ENCODE results near the gene THSD7A.

The THSD7A gene

GRCh38 chr7:11412036-11412435 lies 420.0 kb downstream of the THSD7A start:
- DNase-seq (ENCODE audit: low read depth) = no peak

DNA sequence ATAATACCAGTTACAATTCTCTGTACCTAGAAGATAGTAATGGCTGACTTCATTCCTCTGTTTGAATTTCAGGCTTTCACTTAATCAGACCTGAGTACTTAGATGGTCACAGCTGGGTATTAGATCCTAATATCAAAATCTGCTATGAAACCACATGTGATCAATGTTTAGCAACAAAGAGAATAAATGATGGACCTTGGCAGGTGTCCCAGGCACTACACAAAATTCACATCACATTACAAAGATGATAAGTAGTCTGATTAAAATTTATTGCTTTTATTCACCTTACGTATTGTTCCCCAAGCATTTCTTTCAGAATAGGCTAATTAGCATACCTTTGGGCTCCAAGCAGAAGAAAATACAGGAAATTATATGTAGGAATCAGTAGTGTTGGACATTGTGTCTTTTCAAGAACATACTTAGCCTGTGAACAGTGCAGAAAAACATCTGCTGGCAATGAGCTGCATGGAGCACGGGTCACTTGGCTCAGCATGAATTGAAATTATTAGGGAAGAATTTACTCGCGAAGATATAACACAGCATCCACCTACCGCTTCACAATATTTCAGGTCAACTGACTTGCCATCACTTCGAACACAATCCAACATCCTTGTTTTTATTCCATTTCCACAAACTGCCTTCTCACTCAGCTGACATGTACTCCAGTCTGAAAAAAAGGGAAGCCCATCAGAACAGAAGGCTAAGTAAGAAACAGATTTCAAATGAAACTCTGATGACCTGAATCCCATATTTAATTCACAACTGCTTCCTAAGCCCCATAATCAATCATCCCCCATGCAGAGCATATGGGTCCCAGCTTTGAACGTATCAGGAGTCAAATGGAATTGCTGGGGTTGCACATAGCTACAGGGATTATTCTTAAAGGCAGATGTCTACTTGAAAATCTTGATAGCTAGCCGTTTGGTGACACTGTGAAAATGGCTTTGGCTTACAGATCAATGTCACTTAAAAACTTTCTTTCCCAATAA lies 421.0 kb downstream of the THSD7A start:
- no peak for DNase-seq (ENCODE audit: low read depth)

GRCh38 chr7:11404355-11404754 lies 427.6 kb downstream of the THSD7A start:
- no peak for DNase-seq (ENCODE audit: low read depth)

DNA sequence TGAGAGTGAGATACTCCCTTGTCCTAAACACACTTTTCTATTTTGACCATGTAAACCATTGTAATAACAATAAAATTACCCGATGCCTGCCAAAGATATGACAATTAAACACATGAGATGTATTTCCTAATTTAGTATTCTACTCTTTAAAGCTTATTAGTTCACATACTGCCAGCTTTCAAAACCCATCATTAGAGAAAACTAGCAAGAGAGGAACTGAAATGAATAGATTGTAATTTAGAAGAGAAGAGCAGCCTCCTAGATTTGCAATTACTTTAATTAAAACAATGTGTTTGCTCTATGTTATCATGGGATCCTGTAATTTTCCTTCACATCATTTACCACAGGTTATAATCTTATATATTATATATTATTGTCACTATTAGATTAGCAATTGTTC lies 428.2 kb downstream of the THSD7A start:
- no peak for DNase-seq (ENCODE audit: low read depth)

DNA sequence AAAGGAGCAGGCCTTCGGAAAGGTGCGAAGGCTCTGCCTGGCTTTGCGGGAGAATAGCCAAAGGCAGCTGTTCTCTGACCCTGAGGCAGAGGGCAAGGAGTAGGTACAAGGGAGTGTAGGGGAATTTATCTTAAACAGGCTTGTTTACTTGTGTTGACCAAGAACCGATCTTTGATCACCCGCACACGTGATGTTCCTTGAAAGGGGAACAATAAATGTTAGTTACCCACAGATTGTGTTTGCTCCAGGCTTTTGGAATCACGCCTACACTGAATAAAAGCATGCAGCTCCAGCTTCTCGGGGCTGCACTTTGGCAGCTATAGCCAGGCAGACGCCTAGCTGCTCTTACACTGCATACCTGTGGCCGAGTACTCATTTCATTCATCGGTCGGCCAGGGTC lies 437.6 kb downstream of the THSD7A start:
- DNase-seq (ENCODE audit: low read depth) = no peak

GRCh38 chr7:11379641-11380040 lies 452.4 kb downstream of the THSD7A start:
- DNase-seq (ENCODE audit: low read depth) = no peak

- no peak for DNase-seq (ENCODE audit: low read depth)
Observed at GRCh38 chr7:11376529-11376928, 455.5 kb downstream of the THSD7A start.

- DNase-seq (ENCODE audit: low read depth) = no peak
Observed at GRCh38 chr7:11374629-11375028, 457.4 kb downstream of the THSD7A start.

DNA sequence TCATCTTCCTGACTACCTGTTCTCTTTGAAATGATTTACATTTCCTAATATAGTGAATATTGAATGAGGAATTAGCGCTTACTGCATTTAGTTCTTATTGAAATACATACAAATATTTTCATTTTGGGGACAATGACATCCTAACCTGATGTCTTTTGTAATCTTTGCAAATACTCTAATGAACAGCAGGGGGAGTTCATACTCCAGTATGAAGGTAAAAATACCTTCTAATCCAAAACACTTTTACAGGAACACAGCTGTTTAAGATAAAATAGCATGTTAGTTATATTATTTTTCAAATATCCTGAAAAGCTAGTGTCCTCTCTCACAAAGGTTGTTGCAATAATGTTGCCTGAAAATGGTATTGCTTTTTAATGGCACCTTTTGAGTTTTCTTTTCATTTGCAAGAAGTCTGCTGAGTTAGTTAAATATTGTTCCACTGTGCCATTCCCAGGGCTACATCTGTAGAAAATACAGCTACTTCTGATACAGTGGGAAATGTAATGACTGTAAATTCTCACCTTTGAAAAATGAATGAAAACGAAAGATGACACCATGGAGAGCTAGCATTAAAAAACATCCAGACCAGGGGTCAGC lies 458.4 kb downstream of the THSD7A start:
- no peak for DNase-seq (ENCODE audit: low read depth)

GRCh38 chr7:11369696-11370095 lies 462.3 kb downstream of the THSD7A start:
- no peak for DNase-seq (ENCODE audit: low read depth)

DNA sequence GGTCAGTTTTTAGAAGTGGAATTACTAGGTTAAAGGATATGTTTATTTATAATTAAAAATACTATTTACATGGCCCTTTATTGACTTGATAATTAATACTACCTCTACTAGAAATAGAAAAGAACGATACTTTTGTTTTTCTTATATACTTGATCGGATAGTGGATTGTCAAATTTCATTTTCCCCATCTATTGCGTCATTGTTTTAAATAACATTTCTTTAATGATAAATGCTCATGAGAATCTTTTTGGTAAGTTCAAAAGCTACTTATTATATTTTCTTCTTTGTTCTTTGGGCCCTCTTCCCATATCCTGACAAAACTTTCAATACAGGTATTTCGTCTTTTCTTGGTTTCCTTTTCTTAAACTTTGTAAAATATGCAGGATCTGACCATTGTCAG lies 465.9 kb downstream of the THSD7A start:
- DNase-seq (ENCODE audit: low read depth) = no peak

DNA sequence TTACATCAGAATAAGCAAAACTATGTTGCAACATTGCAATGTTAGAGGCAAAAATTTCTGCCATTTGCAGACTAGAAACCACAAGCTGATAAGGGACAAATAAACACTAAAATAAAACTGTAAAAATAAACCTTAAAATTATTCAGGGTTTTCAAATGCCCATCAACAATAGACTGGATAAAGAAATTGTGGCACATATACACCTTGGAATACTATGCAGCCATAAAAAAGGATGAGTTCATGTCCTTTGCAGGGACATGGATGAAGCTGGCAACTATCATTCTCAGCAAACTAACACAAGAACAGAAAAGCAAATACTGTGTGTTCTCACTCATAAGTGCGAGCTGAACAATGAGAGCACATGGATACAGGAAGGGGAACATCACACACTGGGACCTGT lies 473.4 kb downstream of the THSD7A start:
- DNase-seq (ENCODE audit: low read depth) = no peak

GRCh38 chr7:11355399-11356005 lies 476.5 kb downstream of the THSD7A start:
- no peak for DNase-seq (ENCODE audit: low read depth)

DNA sequence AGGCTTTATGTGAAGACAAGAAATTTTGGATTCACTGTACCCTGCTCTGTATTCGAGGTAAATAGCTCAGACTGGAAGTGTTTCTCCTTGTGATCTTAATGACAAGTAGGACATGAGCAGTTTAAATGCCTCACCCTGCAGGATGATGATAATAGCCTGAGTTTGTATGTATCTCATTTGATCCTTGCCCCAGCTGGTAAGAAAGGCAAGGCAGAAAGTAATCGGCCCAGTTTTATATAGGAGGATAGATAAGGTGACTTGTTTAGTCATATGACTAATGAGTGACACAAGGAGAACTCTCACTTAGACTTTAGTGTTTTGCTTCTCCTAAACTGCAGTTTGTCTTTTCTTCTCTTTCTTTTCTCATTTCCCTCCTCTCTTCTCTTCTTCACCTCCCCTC lies 485.7 kb downstream of the THSD7A start:
- DNase-seq (ENCODE audit: low read depth) = no peak

- no peak for DNase-seq (ENCODE audit: low read depth)
Observed at GRCh38 chr7:11345621-11346020, 486.4 kb downstream of the THSD7A start.

GRCh38 chr7:11343818-11344413 lies 488.1 kb downstream of the THSD7A start:
- no peak for DNase-seq (ENCODE audit: low read depth)

DNA sequence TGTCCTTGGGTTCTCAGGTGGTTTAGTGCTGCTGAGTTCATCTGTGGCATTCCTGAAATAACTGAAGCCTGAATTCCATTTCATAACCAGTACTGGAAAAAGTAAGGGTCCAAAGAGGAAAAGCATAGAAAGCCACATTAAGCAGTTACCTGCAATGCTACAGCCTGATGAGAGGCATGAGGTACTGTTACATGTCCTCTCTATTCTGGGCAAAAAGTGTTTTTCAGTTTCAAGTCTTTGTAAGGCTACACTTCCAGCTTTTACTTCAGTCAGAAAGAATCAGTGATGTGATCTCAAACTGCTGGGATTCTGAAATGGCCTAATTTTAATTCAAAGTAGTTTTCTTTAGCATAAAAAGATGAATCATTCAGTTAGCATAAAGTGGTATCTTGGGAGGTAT lies 488.9 kb downstream of the THSD7A start:
- DNase-seq (ENCODE audit: low read depth) = no peak

GRCh38 chr7:11341285-11341944 lies 490.6 kb downstream of the THSD7A start:
- no peak for DNase-seq (ENCODE audit: low read depth)

DNA sequence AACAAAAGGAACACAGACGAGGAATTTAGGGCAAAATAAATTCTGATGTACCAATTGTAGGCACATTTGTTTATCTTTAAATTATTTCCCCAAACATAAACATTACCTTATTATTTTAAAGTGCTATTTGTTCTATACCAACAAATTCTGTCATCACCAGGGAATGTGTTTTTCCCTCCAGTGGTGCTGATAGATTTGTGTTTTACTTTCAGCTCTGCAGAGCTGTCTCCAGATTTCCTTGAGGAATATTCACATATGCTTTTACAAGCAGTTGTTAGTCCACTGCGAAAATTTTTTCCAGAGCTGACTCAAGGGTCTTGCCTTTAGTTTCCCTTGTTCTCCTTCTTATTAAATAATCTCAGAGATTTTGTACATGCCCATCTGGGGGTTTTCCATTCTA lies 495.6 kb downstream of the THSD7A start:
- no peak for DNase-seq (ENCODE audit: low read depth)

DNA sequence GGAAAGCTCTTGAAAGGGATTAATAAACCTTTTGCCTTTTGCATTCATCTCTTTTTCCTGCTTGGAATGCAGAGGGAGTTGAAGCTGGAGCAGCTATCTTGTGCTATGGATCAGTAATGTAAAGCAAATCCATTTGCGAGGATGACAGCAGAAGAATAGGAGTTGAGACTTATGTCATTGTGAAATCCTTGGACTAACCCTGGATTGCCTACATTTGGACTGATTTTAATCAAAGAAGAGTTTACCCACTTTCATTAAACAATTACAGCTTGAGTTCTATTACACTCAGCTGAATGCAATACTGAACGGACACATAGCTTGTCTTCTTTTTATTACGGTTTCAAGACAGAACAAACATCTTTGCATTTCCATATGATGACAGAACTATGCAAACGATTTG lies 496.1 kb downstream of the THSD7A start:
- no peak for DNase-seq (ENCODE audit: low read depth)

- no peak for DNase-seq (ENCODE audit: low read depth)
Observed at GRCh38 chr7:11332865-11333228, 499.2 kb downstream of the THSD7A start.

- no peak for DNase-seq (ENCODE audit: low read depth)
Observed at GRCh38 chr7:11332186-11332864, 499.7 kb downstream of the THSD7A start.
